Measurements from ENCODE around the gene TSNAXIP1. TPM values are rescaled to one million over a fixed set of nuclear protein-coding genes. Genes with fewer than 3 reads are reported as not detected.
A peak's percentile ranks its signal among the peaks of the same experiment; 100 is the strongest.

The TSNAXIP1 gene
- total RNA-seq, 4 donors from 2014 or later: 0.34 to 3.2 (median 0.93) TPM

DNA sequence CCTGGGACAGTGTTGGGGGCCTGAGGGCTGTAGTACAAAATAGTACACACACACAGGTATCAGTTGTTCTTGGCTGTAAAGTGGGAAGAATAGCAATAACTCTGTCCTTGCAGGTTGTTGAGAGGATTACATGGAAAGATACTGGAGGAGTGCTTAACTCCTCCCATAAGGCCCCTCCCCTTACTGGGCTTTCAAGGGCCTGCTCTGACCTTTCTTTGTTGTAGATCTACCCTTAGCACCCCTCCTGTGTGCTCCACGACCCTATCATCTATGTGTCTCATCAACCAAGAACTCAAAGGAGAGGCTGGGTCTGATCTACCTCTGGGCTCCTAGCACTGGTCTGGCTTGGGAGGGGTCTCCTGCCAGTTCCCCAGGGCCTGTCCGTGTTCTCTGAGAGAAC is 57.9 kb downstream of the TSNAXIP1 start:
- H3K36me3 ChIP-seq: peaks cover 5 to 22% of the 10 kb centered on the region in 2 donors
- H3K4me3 ChIP-seq (replicated peaks in 1 of 3): no peak overlapping the region
- TF ChIP-seq CTCF (IDR thresholded peaks at IDR 0.05): no peak
- no peak for TF ChIP-seq POLR2A (IDR thresholded peaks at IDR 0.05)
- no peak for DNase-seq
- H3K27ac ChIP-seq: no peak overlapping the region
- WGBS, 2 donors: 87 to 94% methylated on average over 2 of the region's 2 CpGs
- H3K4me1 ChIP-seq: peaks cover 0 to 27% of the 10 kb centered on the region in 2 donors
- H3K9me3 ChIP-seq: no peaks in the 10 kb centered on the region
- intact Hi-C loops (cut with DNase I): no loop called here
- no peaks in the 10 kb centered on the region for H3K27me3 ChIP-seq

DNA sequence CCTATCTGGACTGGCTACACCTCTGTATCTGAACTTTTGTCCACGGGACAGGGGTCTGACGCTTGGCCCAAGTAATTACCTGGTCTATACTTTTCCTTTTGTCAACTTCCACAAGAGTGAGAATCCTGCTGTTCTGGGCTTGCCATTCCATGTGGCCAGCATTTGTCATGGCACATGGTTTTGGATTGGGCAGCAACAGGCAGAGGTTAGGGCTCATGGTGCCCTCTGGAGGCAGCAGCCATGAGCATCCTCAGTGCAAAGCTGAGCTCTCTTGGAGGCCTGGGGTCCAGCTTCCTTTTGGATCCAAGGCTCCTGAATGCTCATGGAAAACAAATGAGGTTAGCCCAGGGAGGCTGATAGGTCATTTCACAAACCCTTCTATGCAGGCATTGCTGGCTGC is 58.6 kb downstream of the TSNAXIP1 start:
- DNase-seq: peak in 1 of 2 donors; percentile 19
- Histone ChIP-seq H3K27me3 (no peaks in the 10 kb centered on the region), H3K4me1 (peaks cover 0 to 27% of the 10 kb centered on the region in 2 donors), H3K36me3 (peaks cover 10 to 29% of the 10 kb centered on the region in 2 donors), H3K4me3 (replicated peaks in 1 of 3) (no peak overlapping the region), H3K9me3 (no peaks in the 10 kb centered on the region), H3K27ac (no peak overlapping the region)
- intact Hi-C loops (cut with DNase I): no loop called here
- TF ChIP-seq POLR2A (IDR thresholded peaks at IDR 0.05) (no peak), CTCF (IDR thresholded peaks at IDR 0.05) (peak in 4 of 6 experiments; percentile 1 to 28 (median 20))
- 90 to 100% methylated on average over 2 of the region's 2 CpGs for WGBS, 2 donors

GRCh38 chr16:67868290-67868689 is 61.6 kb downstream of the TSNAXIP1 start:
- peaks cover 10 to 30% of the 10 kb centered on the region in 2 donors for H3K36me3 ChIP-seq
- H3K4me3 ChIP-seq (replicated peaks in 1 of 3): no peak overlapping the region
- TF ChIP-seq CTCF (IDR thresholded peaks at IDR 0.05) (no peak), POLR2A (IDR thresholded peaks at IDR 0.05) (no peak)
- no peak for DNase-seq
- no peak overlapping the region for H3K27ac ChIP-seq
- H3K4me1 ChIP-seq: peaks cover 0 to 13% of the 10 kb centered on the region in 2 donors
- H3K27me3 ChIP-seq: no peaks in the 10 kb centered on the region
- intact Hi-C loops (cut with DNase I): no loop called here
- no peaks in the 10 kb centered on the region for H3K9me3 ChIP-seq
- 93 to 98% methylated on average over 6 of the region's 6 CpGs for WGBS, 2 donors

DNA sequence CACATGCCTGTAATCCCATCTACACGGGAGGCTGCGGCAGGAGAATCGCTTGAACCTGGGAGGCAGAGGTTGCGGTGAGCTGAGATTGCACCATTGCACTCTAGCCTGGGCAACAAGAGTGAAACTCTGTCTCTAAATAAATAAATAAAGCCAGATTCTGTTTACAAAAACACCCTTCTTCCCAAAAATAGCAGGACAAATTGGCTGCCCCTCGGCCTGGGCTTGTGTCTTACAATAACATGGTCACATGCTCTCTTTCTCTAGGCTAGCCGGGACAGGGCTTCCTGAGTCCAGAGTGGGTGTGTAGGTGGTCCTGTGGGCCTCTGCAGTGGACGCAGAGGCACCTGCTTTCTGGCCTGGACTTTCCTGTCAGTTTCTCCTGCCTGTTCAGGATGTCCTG is 63.0 kb downstream of the TSNAXIP1 start:
- Histone ChIP-seq H3K9me3 (no peaks in the 10 kb centered on the region), H3K4me3 (replicated peaks in 1 of 3) (no peak overlapping the region), H3K4me1 (peaks cover 12 to 14% of the 10 kb centered on the region in 2 donors), H3K27ac (no peak overlapping the region), H3K36me3 (peaks cover 10 to 30% of the 10 kb centered on the region in 2 donors), H3K27me3 (no peaks in the 10 kb centered on the region)
- intact Hi-C loops (cut with DNase I): no loop called here
- TF ChIP-seq POLR2A (IDR thresholded peaks at IDR 0.05): no peak
- TF ChIP-seq CTCF (IDR thresholded peaks at IDR 0.05): no peak
- DNase-seq: no peak
- 80 to 88% methylated on average over 7 of the region's 7 CpGs for WGBS, 2 donors

GRCh38 chr16:67871256-67871655 is 64.6 kb downstream of the TSNAXIP1 start:
- TF ChIP-seq POLR2A (IDR thresholded peaks at IDR 0.05) (no peak), CTCF (IDR thresholded peaks at IDR 0.05) (no peak)
- no peaks in the 10 kb centered on the region for H3K27me3 ChIP-seq
- H3K9me3 ChIP-seq: no peaks in the 10 kb centered on the region
- intact Hi-C loops (cut with DNase I): no loop called here
- no peak for DNase-seq
- H3K4me1 ChIP-seq: peaks cover 18 to 22% of the 10 kb centered on the region in 2 donors
- H3K27ac ChIP-seq: no peak overlapping the region
- H3K36me3 ChIP-seq: peaks cover 10 to 26% of the 10 kb centered on the region in 2 donors
- no peak overlapping the region for H3K4me3 ChIP-seq (replicated peaks in 1 of 3)
- 51 to 69% methylated on average over 3 of the region's 3 CpGs for WGBS, 2 donors
